ENCODE data around the gene SRP68.

Gene SRP68

DNA sequence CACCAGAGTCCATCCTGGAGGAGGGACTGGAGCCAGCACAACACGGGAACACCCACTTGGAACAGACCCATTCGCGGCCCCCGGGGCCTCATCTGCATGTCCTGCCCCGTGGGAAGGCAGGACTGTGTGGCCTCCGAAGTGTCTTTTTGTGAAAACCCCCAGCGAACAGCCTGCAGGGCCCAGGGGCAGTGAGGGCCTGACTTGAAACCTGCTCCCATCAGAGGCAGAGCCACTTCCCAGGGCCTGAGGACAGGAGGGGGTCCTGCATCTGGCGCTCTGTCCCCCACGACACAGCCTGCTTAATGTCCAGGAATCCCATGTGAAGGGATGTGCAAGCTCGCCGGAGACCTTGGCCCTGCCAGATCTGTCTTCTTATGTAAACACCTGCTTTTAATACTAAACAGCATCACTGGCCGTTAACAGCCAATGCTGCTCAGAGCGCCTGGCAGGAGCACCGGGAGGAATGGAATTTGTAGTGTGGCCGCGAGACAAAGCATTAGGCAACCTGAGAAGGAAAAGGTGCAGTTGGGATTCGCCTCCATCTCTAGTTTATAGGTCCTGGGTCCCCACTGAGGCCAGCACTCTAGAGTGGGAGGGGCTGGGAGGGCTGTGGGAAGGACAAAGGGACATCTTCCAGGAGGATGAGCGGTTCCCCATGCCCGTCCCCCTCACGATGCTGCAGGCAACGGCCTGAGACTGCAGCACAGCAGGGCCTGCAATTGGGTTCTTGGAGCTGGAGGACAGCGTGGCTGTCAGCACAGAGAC, 35.6 kb downstream of the SRP68 start:
- no peaks in the 10 kb centered on the region for H4K20me1 ChIP-seq (ENCODE audit: insufficient read depth, low read length)
- no peak overlapping the region for H3K4me2 ChIP-seq (ENCODE audit: low read depth, low read length)
- H3K9ac ChIP-seq (ENCODE audit: low read length) = no peak overlapping the region
- no peak overlapping the region for H3K27ac ChIP-seq (ENCODE audit: low read length)
- H3K27me3 ChIP-seq (replicated peaks; ENCODE audit: insufficient read depth, low read length) = no peaks in the 10 kb centered on the region
- H3F3A ChIP-seq (ENCODE audit: insufficient read depth, low read length) = no peaks in the 10 kb centered on the region
- H3K36me3 ChIP-seq (replicated peaks; ENCODE audit: insufficient read depth, low read length) = 0 out of 2 replicates have a peak, but pooled peaks cover 4% of the 10 kb centered on the region
- no peaks in the 10 kb centered on the region for H3K9me3 ChIP-seq (replicated peaks; ENCODE audit: insufficient read depth, low read length)
- no peaks in the 10 kb centered on the region for H3K79me2 ChIP-seq (ENCODE audit: low read length)
- no peak overlapping the region for H2AFZ ChIP-seq (ENCODE audit: low read length)
- no peaks in the 10 kb centered on the region for H3K4me1 ChIP-seq (ENCODE audit: low read length)
- no peak for DNase-seq
- H3K9me2 ChIP-seq (replicated peaks; ENCODE audit: insufficient read depth, low read length) = no peaks in the 10 kb centered on the region
- TF ChIP-seq EZH2 (optimal IDR thresholded peaks at IDR 0.05; ENCODE audit: low read depth, low read length) (no peak), EZH2phosphoT487 (IDR thresholded peaks at IDR 0.05; ENCODE audit: low read length) (no peak)
- TF ChIP-seq, protein P1, sequence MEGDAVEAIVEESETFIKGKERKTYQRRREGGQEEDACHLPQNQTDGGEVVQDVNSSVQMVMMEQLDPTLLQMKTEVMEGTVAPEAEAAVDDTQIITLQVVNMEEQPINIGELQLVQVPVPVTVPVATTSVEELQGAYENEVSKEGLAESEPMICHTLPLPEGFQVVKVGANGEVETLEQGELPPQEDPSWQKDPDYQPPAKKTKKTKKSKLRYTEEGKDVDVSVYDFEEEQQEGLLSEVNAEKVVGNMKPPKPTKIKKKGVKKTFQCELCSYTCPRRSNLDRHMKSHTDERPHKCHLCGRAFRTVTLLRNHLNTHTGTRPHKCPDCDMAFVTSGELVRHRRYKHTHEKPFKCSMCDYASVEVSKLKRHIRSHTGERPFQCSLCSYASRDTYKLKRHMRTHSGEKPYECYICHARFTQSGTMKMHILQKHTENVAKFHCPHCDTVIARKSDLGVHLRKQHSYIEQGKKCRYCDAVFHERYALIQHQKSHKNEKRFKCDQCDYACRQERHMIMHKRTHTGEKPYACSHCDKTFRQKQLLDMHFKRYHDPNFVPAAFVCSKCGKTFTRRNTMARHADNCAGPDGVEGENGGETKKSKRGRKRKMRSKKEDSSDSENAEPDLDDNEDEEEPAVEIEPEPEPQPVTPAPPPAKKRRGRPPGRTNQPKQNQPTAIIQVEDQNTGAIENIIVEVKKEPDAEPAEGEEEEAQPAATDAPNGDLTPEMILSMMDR (IDR thresholded peaks at IDR 0.05; ENCODE audit: low read length) = no peak
- H3K4me3 ChIP-seq (ENCODE audit: low read length) = no peak overlapping the region

DNA sequence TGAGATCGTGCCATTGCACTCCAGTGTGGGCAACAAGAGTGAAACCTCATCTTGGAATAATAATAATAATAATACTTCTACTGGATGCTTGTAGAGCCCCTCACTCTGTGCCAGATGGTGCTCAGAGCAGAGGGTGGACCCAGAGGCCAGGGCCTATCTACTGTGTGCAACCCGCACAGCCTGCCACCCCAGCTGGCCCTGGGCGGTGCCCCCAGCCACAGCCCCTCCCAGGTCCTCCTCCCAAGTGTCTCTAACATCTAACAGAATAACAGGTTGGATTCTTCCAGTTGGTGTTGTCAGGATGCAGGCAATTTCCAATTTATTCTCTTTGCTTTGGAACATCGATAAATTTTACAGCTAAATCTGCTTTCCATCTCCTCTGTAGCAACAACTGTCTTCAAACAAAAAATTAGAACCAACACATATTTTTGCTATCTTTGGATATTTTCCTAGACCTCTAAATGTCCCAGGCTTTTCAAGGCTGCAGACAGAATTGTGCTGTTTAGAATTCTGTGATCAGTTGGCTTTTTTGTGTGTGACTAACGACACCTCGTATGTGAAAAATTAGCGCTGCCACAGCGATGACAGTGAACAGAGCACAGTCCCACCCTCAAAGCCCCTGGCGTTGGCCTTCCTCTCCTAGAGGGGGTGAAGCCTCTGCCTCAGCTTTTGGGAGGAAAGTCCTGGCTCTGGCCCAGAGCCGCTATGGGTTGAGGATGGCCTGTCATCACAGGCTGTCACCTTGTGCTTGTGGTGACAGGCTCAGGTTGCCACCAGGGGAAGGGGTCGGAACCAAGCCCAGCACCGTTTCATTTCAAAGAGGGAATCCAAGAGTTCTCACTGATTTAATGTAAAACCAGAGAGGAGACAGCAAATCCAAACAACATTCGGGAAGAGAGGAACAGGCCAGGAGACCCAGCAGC, 37.6 kb downstream of the SRP68 start:
- no peaks in the 10 kb centered on the region for H3K9me3 ChIP-seq (replicated peaks; ENCODE audit: insufficient read depth, low read length)
- H2AFZ ChIP-seq (ENCODE audit: low read length) = no peak overlapping the region
- no peaks in the 10 kb centered on the region for H4K20me1 ChIP-seq (ENCODE audit: insufficient read depth, low read length)
- H3K9ac ChIP-seq (ENCODE audit: low read length) = no peak overlapping the region
- no peaks in the 10 kb centered on the region for H3K4me1 ChIP-seq (ENCODE audit: low read length)
- H3K27ac ChIP-seq (ENCODE audit: low read length) = no peak overlapping the region
- H3K36me3 ChIP-seq (replicated peaks; ENCODE audit: insufficient read depth, low read length) = 0 out of 2 replicates have a peak, but pooled peaks cover 4% of the 10 kb centered on the region
- no peak for DNase-seq
- H3K9me2 ChIP-seq (replicated peaks; ENCODE audit: insufficient read depth, low read length) = no peaks in the 10 kb centered on the region
- TF ChIP-seq EZH2phosphoT487 (IDR thresholded peaks at IDR 0.05; ENCODE audit: low read length) = no peak
- TF ChIP-seq, protein P1 (IDR thresholded peaks at IDR 0.05; ENCODE audit: low read length) = no peak
- no peak for TF ChIP-seq EZH2 (optimal IDR thresholded peaks at IDR 0.05; ENCODE audit: low read depth, low read length)
- no peaks in the 10 kb centered on the region for H3F3A ChIP-seq (ENCODE audit: insufficient read depth, low read length)
- H3K4me3 ChIP-seq (ENCODE audit: low read length) = no peak overlapping the region
- H3K4me2 ChIP-seq (ENCODE audit: low read depth, low read length) = no peak overlapping the region
- no peaks in the 10 kb centered on the region for H3K79me2 ChIP-seq (ENCODE audit: low read length)
- no peaks in the 10 kb centered on the region for H3K27me3 ChIP-seq (replicated peaks; ENCODE audit: insufficient read depth, low read length)

DNA sequence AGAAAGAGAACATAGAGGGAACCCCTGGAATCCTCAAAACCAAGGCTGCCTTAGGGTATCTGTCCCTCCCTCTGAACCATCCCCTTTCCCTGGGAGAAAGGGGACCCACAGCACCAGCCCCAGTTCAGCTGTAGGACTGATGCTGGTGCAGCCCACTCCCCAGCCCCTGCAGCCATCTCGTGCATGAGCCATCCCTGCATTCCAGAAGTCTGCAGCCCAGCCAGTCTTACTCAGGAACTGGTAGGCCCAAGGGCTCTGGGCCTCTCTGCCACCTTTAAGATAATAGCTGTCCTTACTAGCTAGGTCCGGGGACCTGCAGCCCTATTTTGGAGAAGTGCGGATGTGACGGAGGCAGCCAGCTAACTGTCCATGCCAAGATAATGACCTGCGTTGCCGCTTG, 39.2 kb downstream of the SRP68 start:
- Histone ChIP-seq H3K9ac (ENCODE audit: low read length) (no peak overlapping the region), H3K27me3 (replicated peaks; ENCODE audit: insufficient read depth, low read length) (no peaks in the 10 kb centered on the region; the same call in 1 of the 2 replicates), H3F3A (ENCODE audit: insufficient read depth, low read length) (no peaks in the 10 kb centered on the region), H2AFZ (ENCODE audit: low read length) (no peak overlapping the region), H3K79me2 (ENCODE audit: low read length) (no peaks in the 10 kb centered on the region), H3K9me2 (replicated peaks; ENCODE audit: insufficient read depth, low read length) (no peaks in the 10 kb centered on the region), H3K9me3 (replicated peaks; ENCODE audit: insufficient read depth, low read length) (no peaks in the 10 kb centered on the region), H3K27ac (ENCODE audit: low read length) (no peak overlapping the region), H3K4me2 (ENCODE audit: low read depth, low read length) (no peak overlapping the region), H3K4me3 (ENCODE audit: low read length) (no peak overlapping the region), H4K20me1 (ENCODE audit: insufficient read depth, low read length) (no peaks in the 10 kb centered on the region), H3K36me3 (replicated peaks; ENCODE audit: insufficient read depth, low read length) (no peaks in the 10 kb centered on the region), H3K4me1 (ENCODE audit: low read length) (no peaks in the 10 kb centered on the region)
- TF ChIP-seq, protein P1 (IDR thresholded peaks at IDR 0.05; ENCODE audit: low read length) = no peak
- TF ChIP-seq EZH2phosphoT487 (IDR thresholded peaks at IDR 0.05; ENCODE audit: low read length) (no peak), EZH2 (optimal IDR thresholded peaks at IDR 0.05; ENCODE audit: low read depth, low read length) (no peak)
- DNase-seq = no peak

Measured in MM.1S (cell line).